ENCODE data around the gene SLC7A14. TPM values are rescaled to one million over a fixed set of nuclear protein-coding genes. Genes with fewer than 3 reads are reported as not detected.

The SLC7A14 gene
- polyA plus RNA-seq, 2 donors, result not detected

GRCh38 chr3:170448584-170448983 is 137.3 kb downstream of the SLC7A14 start:
- H3K27ac ChIP-seq (ENCODE audit: low read depth in 2 of 2, low read length in 1 of 2), result no peak overlapping the region
- WGBS, 2 donors, result 83 to 85% methylated on average over 3 of the region's 3 CpGs
- H3K27me3 ChIP-seq (ENCODE audit: control insufficient read depth in 1 of 2, insufficient read depth in 2 of 2, low read length in 2 of 2), result no peaks in the 10 kb centered on the region
- no peak overlapping the region for H3K4me3 ChIP-seq (ENCODE audit: low read depth in 1 of 2, low read length in 2 of 2)
- no peaks in the 10 kb centered on the region for H3K4me1 ChIP-seq (ENCODE audit: control insufficient read depth in 2 of 2, insufficient read depth in 2 of 2, low read length in 1 of 2)
- no peaks in the 10 kb centered on the region for H3K36me3 ChIP-seq (ENCODE audit: control insufficient read depth in 2 of 2, insufficient read depth in 2 of 2, low read length in 1 of 2)
- no peaks in the 10 kb centered on the region for H3K9me3 ChIP-seq (ENCODE audit: control insufficient read depth in 2 of 2, insufficient read depth in 1 of 2, low read depth in 1 of 2, low read length in 1 of 2)

GRCh38 chr3:170443457-170443856 is 142.4 kb downstream of the SLC7A14 start:
- Histone ChIP-seq H3K36me3 (ENCODE audit: control insufficient read depth in 2 of 2, insufficient read depth in 2 of 2, low read length in 1 of 2) (no peaks in the 10 kb centered on the region), H3K27ac (ENCODE audit: low read depth in 2 of 2, low read length in 1 of 2) (no peak overlapping the region), H3K27me3 (ENCODE audit: control insufficient read depth in 1 of 2, insufficient read depth in 2 of 2, low read length in 2 of 2) (no peaks in the 10 kb centered on the region), H3K4me1 (ENCODE audit: control insufficient read depth in 2 of 2, insufficient read depth in 2 of 2, low read length in 1 of 2) (no peaks in the 10 kb centered on the region), H3K9me3 (ENCODE audit: control insufficient read depth in 2 of 2, insufficient read depth in 1 of 2, low read depth in 1 of 2, low read length in 1 of 2) (no peaks in the 10 kb centered on the region), H3K4me3 (ENCODE audit: low read depth in 1 of 2, low read length in 2 of 2) (no peak overlapping the region)

DNA sequence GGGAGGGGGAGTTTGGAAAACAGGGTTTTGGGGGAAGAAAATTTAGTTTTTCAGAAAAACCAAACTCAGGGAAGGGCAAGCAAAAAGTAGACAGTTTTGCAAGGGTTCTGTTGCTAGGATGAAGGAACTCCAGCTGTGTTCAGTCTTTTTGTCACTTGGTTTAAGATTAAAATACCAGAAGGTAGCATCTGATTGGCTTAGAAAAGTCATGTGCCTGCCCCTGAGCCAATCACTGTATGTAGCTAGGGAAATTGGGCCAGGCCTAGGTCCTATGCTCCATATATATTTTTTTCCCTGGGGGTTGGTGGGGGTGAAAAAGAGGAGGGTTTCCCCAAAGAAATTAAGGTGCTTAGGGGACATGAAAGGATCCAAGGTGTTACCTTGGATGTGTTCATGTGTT is 142.9 kb downstream of the SLC7A14 start:
- Histone ChIP-seq H3K27ac (ENCODE audit: low read depth in 2 of 2, low read length in 1 of 2) (no peak overlapping the region), H3K4me3 (ENCODE audit: low read depth in 1 of 2, low read length in 2 of 2) (no peak overlapping the region), H3K27me3 (ENCODE audit: control insufficient read depth in 1 of 2, insufficient read depth in 2 of 2, low read length in 2 of 2) (no peaks in the 10 kb centered on the region), H3K9me3 (ENCODE audit: control insufficient read depth in 2 of 2, insufficient read depth in 1 of 2, low read depth in 1 of 2, low read length in 1 of 2) (no peaks in the 10 kb centered on the region), H3K4me1 (ENCODE audit: control insufficient read depth in 2 of 2, insufficient read depth in 2 of 2, low read length in 1 of 2) (no peaks in the 10 kb centered on the region), H3K36me3 (ENCODE audit: control insufficient read depth in 2 of 2, insufficient read depth in 2 of 2, low read length in 1 of 2) (no peaks in the 10 kb centered on the region)

DNA sequence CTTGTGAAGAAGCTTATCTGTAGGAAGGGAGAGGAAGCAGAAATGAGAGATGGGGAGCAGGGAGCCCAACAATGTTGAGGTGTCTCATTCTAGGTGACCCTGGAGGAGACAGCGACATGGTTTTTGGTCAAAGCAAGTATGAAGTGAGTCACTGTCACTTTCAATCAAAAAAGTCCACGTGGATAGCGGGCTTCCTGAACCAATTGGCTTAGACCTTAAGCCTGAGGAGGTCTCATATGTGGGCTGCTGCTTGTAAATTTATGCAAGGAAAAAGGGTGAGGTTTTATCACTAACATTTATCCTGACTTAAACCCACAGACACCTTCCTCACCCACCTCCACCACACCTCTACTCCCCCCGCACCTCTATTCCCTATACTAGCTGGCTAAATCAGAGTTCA is 144.5 kb downstream of the SLC7A14 start:
- Histone ChIP-seq H3K4me3 (ENCODE audit: low read depth in 1 of 2, low read length in 2 of 2) (no peak overlapping the region), H3K4me1 (ENCODE audit: control insufficient read depth in 2 of 2, insufficient read depth in 2 of 2, low read length in 1 of 2) (no peaks in the 10 kb centered on the region), H3K36me3 (ENCODE audit: control insufficient read depth in 2 of 2, insufficient read depth in 2 of 2, low read length in 1 of 2) (no peaks in the 10 kb centered on the region), H3K27ac (ENCODE audit: low read depth in 2 of 2, low read length in 1 of 2) (no peak overlapping the region), H3K9me3 (ENCODE audit: control insufficient read depth in 2 of 2, insufficient read depth in 1 of 2, low read depth in 1 of 2, low read length in 1 of 2) (no peaks in the 10 kb centered on the region), H3K27me3 (ENCODE audit: control insufficient read depth in 1 of 2, insufficient read depth in 2 of 2, low read length in 2 of 2) (no peaks in the 10 kb centered on the region)
- WGBS, 2 donors, result 90% methylated on average over 4 of the region's 4 CpGs

GRCh38 chr3:170440344-170440743 is 145.5 kb downstream of the SLC7A14 start:
- WGBS, 2 donors, result 73 to 81% methylated on average over 2 of the region's 2 CpGs

DNA sequence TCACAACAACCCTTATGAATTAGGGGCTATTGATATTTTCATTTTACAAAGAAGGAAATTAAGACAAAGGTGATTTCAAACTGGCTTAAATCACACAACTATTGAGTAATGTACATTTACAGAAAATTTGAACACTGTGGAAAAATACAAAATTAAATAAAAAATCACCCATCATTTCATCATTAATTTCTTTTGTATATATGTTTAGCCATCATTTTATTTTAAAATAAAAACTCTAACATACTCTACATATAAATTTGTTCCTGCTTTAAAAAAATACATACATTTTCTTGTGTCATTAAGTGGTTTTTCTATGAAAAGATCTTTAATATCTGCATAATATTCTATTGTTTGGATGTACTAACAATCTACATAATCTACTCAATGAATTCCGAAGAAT is 147.0 kb downstream of the SLC7A14 start:
- H3K36me3 ChIP-seq (ENCODE audit: control insufficient read depth in 2 of 2, insufficient read depth in 2 of 2, low read length in 1 of 2), result no peaks in the 10 kb centered on the region
- no peak overlapping the region for H3K4me3 ChIP-seq (ENCODE audit: low read depth in 1 of 2, low read length in 2 of 2)
- no peaks in the 10 kb centered on the region for H3K9me3 ChIP-seq (ENCODE audit: control insufficient read depth in 2 of 2, insufficient read depth in 1 of 2, low read depth in 1 of 2, low read length in 1 of 2)
- no peak overlapping the region for H3K27ac ChIP-seq (ENCODE audit: low read depth in 2 of 2, low read length in 1 of 2)
- 86 to 94% methylated on average over 1 of the region's 1 CpG for WGBS, 2 donors
- H3K4me1 ChIP-seq (ENCODE audit: control insufficient read depth in 2 of 2, insufficient read depth in 2 of 2, low read length in 1 of 2), result no peaks in the 10 kb centered on the region
- H3K27me3 ChIP-seq (ENCODE audit: control insufficient read depth in 1 of 2, insufficient read depth in 2 of 2, low read length in 2 of 2), result no peaks in the 10 kb centered on the region

More at GRCh38 chr3:170440344-170440743, 145.5 kb downstream of the SLC7A14 start:
- Histone ChIP-seq H3K27ac (ENCODE audit: low read depth in 2 of 2, low read length in 1 of 2) (no peak overlapping the region), H3K9me3 (ENCODE audit: control insufficient read depth in 2 of 2, insufficient read depth in 1 of 2, low read depth in 1 of 2, low read length in 1 of 2) (no peaks in the 10 kb centered on the region), H3K36me3 (ENCODE audit: control insufficient read depth in 2 of 2, insufficient read depth in 2 of 2, low read length in 1 of 2) (no peaks in the 10 kb centered on the region), H3K4me1 (ENCODE audit: control insufficient read depth in 2 of 2, insufficient read depth in 2 of 2, low read length in 1 of 2) (no peaks in the 10 kb centered on the region), H3K27me3 (ENCODE audit: control insufficient read depth in 1 of 2, insufficient read depth in 2 of 2, low read length in 2 of 2) (no peaks in the 10 kb centered on the region), H3K4me3 (ENCODE audit: low read depth in 1 of 2, low read length in 2 of 2) (no peak overlapping the region)

DNA sequence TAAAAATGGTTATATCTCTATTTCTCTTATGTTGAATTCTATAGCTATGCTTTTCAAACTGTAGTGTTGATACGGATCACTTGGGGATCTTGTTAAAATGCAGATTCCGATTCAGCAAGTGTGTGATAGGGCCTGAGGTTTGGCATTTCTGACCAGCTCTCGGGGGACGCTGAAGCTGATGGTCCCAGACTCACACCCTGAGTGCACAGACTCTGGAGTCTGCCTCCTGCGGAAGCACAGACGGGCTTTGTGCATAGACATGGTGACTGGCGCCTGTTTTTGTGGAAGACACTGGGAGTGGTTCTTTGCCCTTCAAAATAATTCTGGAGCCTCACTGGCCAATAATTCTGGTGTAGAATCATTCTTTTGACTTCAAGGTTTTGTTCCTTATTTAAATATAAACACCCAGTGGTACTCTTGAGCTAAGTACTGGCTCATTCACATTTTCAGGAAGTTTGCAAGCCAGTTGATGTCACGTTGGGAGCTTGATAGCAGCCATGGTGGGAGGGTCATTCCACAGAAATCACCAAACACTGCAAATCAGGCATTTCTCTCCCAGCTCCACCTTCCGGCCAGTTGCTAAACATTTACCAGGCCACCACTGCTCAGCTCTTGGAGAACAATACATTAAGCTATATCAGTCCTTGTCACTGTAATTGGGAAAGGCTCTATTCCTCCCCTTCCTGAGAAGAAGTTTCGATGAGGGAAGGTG is 148.0 kb downstream of the SLC7A14 start:
- Histone ChIP-seq H3K27ac (ENCODE audit: low read depth in 2 of 2, low read length in 1 of 2) (no peak overlapping the region), H3K4me1 (ENCODE audit: control insufficient read depth in 2 of 2, insufficient read depth in 2 of 2, low read length in 1 of 2) (no peaks in the 10 kb centered on the region), H3K4me3 (ENCODE audit: low read depth in 1 of 2, low read length in 2 of 2) (no peak overlapping the region), H3K9me3 (ENCODE audit: control insufficient read depth in 2 of 2, insufficient read depth in 1 of 2, low read depth in 1 of 2, low read length in 1 of 2) (no peaks in the 10 kb centered on the region), H3K36me3 (ENCODE audit: control insufficient read depth in 2 of 2, insufficient read depth in 2 of 2, low read length in 1 of 2) (no peaks in the 10 kb centered on the region), H3K27me3 (ENCODE audit: control insufficient read depth in 1 of 2, insufficient read depth in 2 of 2, low read length in 2 of 2) (no peaks in the 10 kb centered on the region)
- 76 to 79% methylated on average over 10 of the region's 10 CpGs for WGBS, 2 donors

- no peak overlapping the region for H3K4me3 ChIP-seq (ENCODE audit: low read depth in 1 of 2, low read length in 2 of 2)
- no peaks in the 10 kb centered on the region for H3K27me3 ChIP-seq (ENCODE audit: control insufficient read depth in 1 of 2, insufficient read depth in 2 of 2, low read length in 2 of 2)
- H3K36me3 ChIP-seq (ENCODE audit: control insufficient read depth in 2 of 2, insufficient read depth in 2 of 2, low read length in 1 of 2), result no peaks in the 10 kb centered on the region
- 67 to 85% methylated on average over 4 of the region's 4 CpGs for WGBS, 2 donors
- no peaks in the 10 kb centered on the region for H3K4me1 ChIP-seq (ENCODE audit: control insufficient read depth in 2 of 2, insufficient read depth in 2 of 2, low read length in 1 of 2)
- peaks cover 0 to 3% of the 10 kb centered on the region in 2 donors for H3K9me3 ChIP-seq (ENCODE audit: control insufficient read depth in 2 of 2, insufficient read depth in 1 of 2, low read depth in 1 of 2, low read length in 1 of 2)
- H3K27ac ChIP-seq (ENCODE audit: low read depth in 2 of 2, low read length in 1 of 2), result no peak overlapping the region
These were observed 148.7 kb downstream of the SLC7A14 start for GRCh38 chr3:170437176-170437575.

GRCh38 chr3:170436697-170437096 is 149.2 kb downstream of the SLC7A14 start:
- H3K4me1 ChIP-seq (ENCODE audit: control insufficient read depth in 2 of 2, insufficient read depth in 2 of 2, low read length in 1 of 2), result no peaks in the 10 kb centered on the region
- H3K27me3 ChIP-seq (ENCODE audit: control insufficient read depth in 1 of 2, insufficient read depth in 2 of 2, low read length in 2 of 2), result no peaks in the 10 kb centered on the region
- H3K27ac ChIP-seq (ENCODE audit: low read depth in 2 of 2, low read length in 1 of 2), result no peak overlapping the region
- H3K4me3 ChIP-seq (ENCODE audit: low read depth in 1 of 2, low read length in 2 of 2), result no peak overlapping the region
- H3K9me3 ChIP-seq (ENCODE audit: control insufficient read depth in 2 of 2, insufficient read depth in 1 of 2, low read depth in 1 of 2, low read length in 1 of 2), result peaks cover 0 to 3% of the 10 kb centered on the region in 2 donors
- H3K36me3 ChIP-seq (ENCODE audit: control insufficient read depth in 2 of 2, insufficient read depth in 2 of 2, low read length in 1 of 2), result no peaks in the 10 kb centered on the region
- WGBS, 2 donors, result 86 to 93% methylated on average over 2 of the region's 2 CpGs

GRCh38 chr3:170432416-170432815 is 153.5 kb downstream of the SLC7A14 start:
- no peaks in the 10 kb centered on the region for H3K36me3 ChIP-seq (ENCODE audit: control insufficient read depth in 2 of 2, insufficient read depth in 2 of 2, low read length in 1 of 2)
- H3K4me1 ChIP-seq (ENCODE audit: control insufficient read depth in 2 of 2, insufficient read depth in 2 of 2, low read length in 1 of 2), result no peaks in the 10 kb centered on the region
- H3K4me3 ChIP-seq (ENCODE audit: low read depth in 1 of 2, low read length in 2 of 2), result no peak overlapping the region
- peaks cover 0 to 3% of the 10 kb centered on the region in 2 donors for H3K9me3 ChIP-seq (ENCODE audit: control insufficient read depth in 2 of 2, insufficient read depth in 1 of 2, low read depth in 1 of 2, low read length in 1 of 2)
- 95 to 96% methylated on average over 14 of the region's 14 CpGs for whole genome bisulfite sequencing, 2 donors
- no peak overlapping the region for H3K27ac ChIP-seq (ENCODE audit: low read depth in 2 of 2, low read length in 1 of 2)
- H3K27me3 ChIP-seq (ENCODE audit: control insufficient read depth in 1 of 2, insufficient read depth in 2 of 2, low read length in 2 of 2), result no peaks in the 10 kb centered on the region
